HG03064 (cell line): ENCODE data around the gene ANO5.

ENCODE experiments used
- ATAC-seq: cut with Tn5 transposase; IDR thresholded peaks from one replicate; pipeline ENCODE4 v1.9.1; 2021; ENCODE audit warnings: low read depth; ENCODE audit not compliant: unreplicated experiment

The ANO5 gene

DNA sequence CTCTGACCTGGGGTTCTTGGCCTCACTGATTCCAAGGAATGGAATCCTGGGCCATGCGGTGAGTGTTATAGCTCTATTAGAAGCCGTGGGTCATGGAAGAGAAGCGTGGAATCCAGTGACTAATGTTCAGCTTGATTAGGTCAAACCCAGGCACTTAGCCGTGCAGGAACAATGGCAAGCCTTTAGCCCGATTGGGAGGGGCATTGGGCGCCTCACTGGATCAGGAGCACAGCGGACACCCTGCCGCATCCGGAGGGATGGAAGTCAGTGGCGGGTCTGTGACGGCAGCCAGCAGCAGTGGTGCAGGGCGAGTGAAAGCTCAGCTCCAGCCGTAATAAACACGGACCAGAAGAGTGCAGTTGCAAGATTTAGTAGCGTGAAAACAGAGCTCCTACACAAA lies 124.8 kb downstream of the ANO5 start:
- no peak for ATAC-seq

DNA sequence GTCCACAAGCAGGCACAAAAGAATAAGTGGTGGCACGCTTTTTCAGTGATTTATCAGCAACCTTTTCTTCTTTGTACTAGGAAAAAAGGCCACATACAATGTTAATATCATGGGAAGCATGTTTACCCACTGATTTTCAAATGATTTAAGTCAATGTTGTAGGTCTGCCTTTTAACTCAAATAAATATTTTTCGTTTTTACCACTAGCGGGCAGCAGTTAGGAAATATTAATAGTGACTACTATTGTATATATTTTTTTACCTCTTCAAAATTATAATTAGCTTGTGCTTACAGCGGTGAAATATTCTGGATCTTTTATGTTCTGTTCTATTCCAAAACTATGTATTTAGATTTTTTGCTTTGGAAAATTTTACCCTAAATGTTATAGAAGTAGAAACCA lies 138.9 kb downstream of the ANO5 start:
- no peak for ATAC-seq
